ENCODE data around the gene PDPN. TPM values are rescaled to one million over a fixed set of nuclear protein-coding genes. Genes with fewer than 3 reads are reported as not detected.

The PDPN gene
- total and polyA plus RNA-seq, 2 of the 13 experiments (the other 11 are each of a cell fraction or from before 2014, with no cell fraction given), result not detected

DNA sequence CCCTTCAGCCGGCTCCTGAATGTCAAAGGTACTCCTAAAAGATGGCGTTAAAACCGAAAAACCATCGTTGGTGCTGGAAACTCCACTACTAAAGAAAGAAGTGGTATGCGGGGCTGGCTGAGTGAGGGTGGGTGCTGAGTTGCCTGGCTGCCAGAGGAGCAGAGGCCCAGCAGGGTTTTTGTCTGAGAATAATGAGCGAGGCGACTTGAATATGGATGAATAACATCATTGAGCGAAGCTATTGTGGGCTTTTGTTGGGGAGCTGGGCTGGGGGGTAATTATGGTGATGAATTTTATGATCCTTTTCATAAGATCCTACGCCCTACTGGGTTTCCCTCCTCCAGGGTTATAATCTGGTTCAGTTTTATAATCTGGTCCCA is 2.0 kb downstream of the PDPN start:
- H2AFZ ChIP-seq (ENCODE audit: low read length), result no peak overlapping the region
- no peaks in the 10 kb centered on the region for H3K4me1 ChIP-seq (ENCODE audit: insufficient read depth, low read length)
- H3K4me3 ChIP-seq (replicated peaks in 1 of 3; ENCODE audit: insufficient read depth in 1 of 3, low read depth in 2 of 3, low read length in 3 of 3), result no peak overlapping the region
- no peak overlapping the region for H3K4me2 ChIP-seq (ENCODE audit: low read depth, low read length)
- no TSS peak for BruUV-seq (replicated peaks)
- ATAC-seq, result no peak
- no peaks in the 10 kb centered on the region for H3K9me3 ChIP-seq (ENCODE audit: low read length)
- H4K20me1 ChIP-seq (ENCODE audit: insufficient read depth, low read length), result no peaks in the 10 kb centered on the region
- ChIA-PET POLR2A (no interaction called here), CTCF (ENCODE audit: low intra/inter-chr PET ratio, low total read pairs) (no interaction called here)
- in situ Hi-C loops (cut with HindIII; ENCODE audit: extremely low pct_ligation_motif_present, low pct_unique_long_range_greater_than_20kb), result no loop called here
- no peak for DNase-seq (ENCODE audit: low spot score)
- FAIRE-seq, result no peak
- no peak overlapping the region for H3K27ac ChIP-seq (ENCODE audit: extremely low read length, insufficient read depth, low read length)
- 38% methylated on average over 9 of the region's 9 CpGs for WGBS (ENCODE audit: low lambda C conversion rate)
- H3K27me3 ChIP-seq (ENCODE audit: control insufficient read depth in 1 of 2, insufficient read depth in 2 of 2, low read length in 2 of 2), result peaks cover 3 to 73% of the 10 kb centered on the region in 2 experiments; a peak in 3 of 5 replicates
- no peaks in the 10 kb centered on the region for H3K79me2 ChIP-seq (ENCODE audit: insufficient read depth, low read length)
- H3K36me3 ChIP-seq (replicated peaks in 1 of 2; ENCODE audit: control insufficient read depth in 1 of 2, insufficient read depth in 2 of 2, low read length in 2 of 2), result no peaks in the 10 kb centered on the region
- TF ChIP-seq ISX (CRISPR knock-in tag; conservative IDR thresholded peaks at IDR 0.05), result no peak
- TF ChIP-seq IRF2 (CRISPR knock-in tag; IDR thresholded peaks at IDR 0.05), result no peak
- TF ChIP-seq, protein P1, sequence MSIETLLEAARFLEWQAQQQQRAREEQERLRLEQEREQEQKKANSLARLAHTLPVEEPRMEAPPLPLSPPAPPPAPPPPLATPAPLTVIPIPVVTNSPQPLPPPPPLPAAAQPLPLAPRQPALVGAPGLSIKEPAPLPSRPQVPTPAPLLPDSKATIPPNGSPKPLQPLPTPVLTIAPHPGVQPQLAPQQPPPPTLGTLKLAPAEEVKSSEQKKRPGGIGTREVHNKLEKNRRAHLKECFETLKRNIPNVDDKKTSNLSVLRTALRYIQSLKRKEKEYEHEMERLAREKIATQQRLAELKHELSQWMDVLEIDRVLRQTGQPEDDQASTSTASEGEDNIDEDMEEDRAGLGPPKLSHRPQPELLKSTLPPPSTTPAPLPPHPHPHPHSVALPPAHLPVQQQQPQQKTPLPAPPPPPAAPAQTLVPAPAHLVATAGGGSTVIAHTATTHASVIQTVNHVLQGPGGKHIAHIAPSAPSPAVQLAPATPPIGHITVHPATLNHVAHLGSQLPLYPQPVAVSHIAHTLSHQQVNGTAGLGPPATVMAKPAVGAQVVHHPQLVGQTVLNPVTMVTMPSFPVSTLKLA (IDR thresholded peaks at IDR 0.05), result no peak
- TF ChIP-seq DDIT3 (CRISPR knock-in tag; IDR thresholded peaks at IDR 0.05), result no peak
- no peak for TF ChIP-seq ZNF234 (CRISPR knock-in tag; conservative IDR thresholded peaks at IDR 0.05)
- no peak for TF ChIP-seq ZHX2 (IDR thresholded peaks at IDR 0.05; ENCODE audit: low read depth)
- no peak for TF ChIP-seq ZHX2 (CRISPR knock-in tag; IDR thresholded peaks at IDR 0.05; ENCODE audit: borderline replicate concordance)
- TF ChIP-seq ZNF777 (CRISPR knock-in tag; IDR thresholded peaks at IDR 0.05), result no peak
- no peak for TF ChIP-seq CTCF (CRISPR knock-in tag; IDR thresholded peaks at IDR 0.05)
- no peak overlapping the region for H3K9ac ChIP-seq (ENCODE audit: insufficient read depth, low read depth, low read length)
- intact Hi-C loops (cut with micrococcal nuclease; ENCODE audit: unreplicated experiment), result no loop called here
